ENCODE results near the gene SERPINF2. TPM values are rescaled to one million over a fixed set of nuclear protein-coding genes. Genes with fewer than 3 reads are reported as not detected.

The SERPINF2 gene
- total RNA-seq, 1 experiment from 2014 or later: 0.56 TPM

GRCh38 chr17:1711804-1712203, 30.9 kb upstream of the SERPINF2 start:
- intact Hi-C loops (cut with micrococcal nuclease): loop anchor here (10.0 kb wide), 1 partner anchor 137 kb away; no protein-coding TSS in a partner anchor
- no TSS peak for BruUV-seq (replicated peaks)
- ChIA-PET POLR2A (interaction anchor here (0.5 to 1.0 kb wide), 3 partner anchors 59 to 145 kb away, joined by 3 read pairs; no protein-coding TSS in a partner anchor), CTCF (no interaction called here)
- Mint-ChIP-seq H3K27ac (ENCODE audit: low read depth, unreplicated experiment) (no peak overlapping the region), H3K4me3 (ENCODE audit: unreplicated experiment) (peak overlapping the region; percentile 68), H3K9me3 (ENCODE audit: unreplicated experiment) (no peaks in the 10 kb centered on the region), H3K36me3 (ENCODE audit: insufficient read depth, unreplicated experiment) (peaks cover 27% of the 10 kb centered on the region), H3K4me1 (ENCODE audit: insufficient read depth, unreplicated experiment) (peaks cover 21% of the 10 kb centered on the region), H3K27me3 (ENCODE audit: insufficient read depth, unreplicated experiment) (no peaks in the 10 kb centered on the region)
- no peak for DNase-seq (ENCODE audit: unreplicated experiment)
- TF ChIP-seq CTCF (IDR thresholded peaks at IDR 0.05; ENCODE audit: unreplicated experiment): no peak

DNA sequence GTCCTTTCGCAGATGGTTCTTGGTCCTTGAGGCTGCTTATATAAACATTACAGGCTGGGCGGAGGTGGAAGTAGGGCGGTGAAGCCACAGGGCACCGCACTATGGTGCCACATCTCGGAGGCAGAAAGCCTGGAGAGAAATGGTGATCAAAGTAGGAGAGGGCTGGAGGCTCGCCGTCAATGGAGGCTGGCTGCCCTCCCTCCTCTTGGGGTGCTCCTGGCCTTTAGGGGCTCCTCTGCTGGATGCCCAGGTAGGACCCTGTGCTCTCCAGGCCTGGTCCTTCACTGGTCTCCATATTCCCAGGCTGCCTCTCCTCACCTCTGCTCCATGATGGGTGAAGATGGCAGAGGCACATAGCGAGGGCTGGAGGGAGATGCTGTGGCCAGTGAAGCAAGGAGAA, 30.4 kb upstream of the SERPINF2 start:
- CTCF ChIA-PET: interaction anchor here (1.0 to 2.0 kb wide), 2 partner anchors 43 to 44 kb away, joined by 3 to 8 read pairs; no protein-coding TSS in a partner anchor

GRCh38 chr17:1713160-1713877, 29.4 kb upstream of the SERPINF2 start:
- TF ChIP-seq CTCF (IDR thresholded peaks at IDR 0.05; ENCODE audit: unreplicated experiment): no peak
- no peak for DNase-seq (ENCODE audit: unreplicated experiment)
- ChIA-PET CTCF (interaction anchor here (0.6 to 2.5 kb wide), 19 partner anchors 9 to 212 kb away, joined by 3 to 15 read pairs (median 4); partner anchors contain the start of gene RILP), POLR2A (interaction anchor here (0.7 to 5.6 kb wide), 12 partner anchors 19 to 312 kb away, joined by 3 to 112 read pairs (median 10); partner anchors contain the start of genes PRPF8, RPA1, RTN4RL1 and SMYD4)
- H3K36me3 Mint-ChIP-seq (ENCODE audit: insufficient read depth, unreplicated experiment): peaks cover 27% of the 10 kb centered on the region
- H3K4me1 Mint-ChIP-seq (ENCODE audit: insufficient read depth, unreplicated experiment): peaks cover 23% of the 10 kb centered on the region
- H3K4me3 Mint-ChIP-seq (ENCODE audit: unreplicated experiment): peak overlapping the region; percentile 87
- intact Hi-C loops (cut with micrococcal nuclease): loop anchor here (10.0 kb wide), 1 partner anchor 139 kb away; no protein-coding TSS in a partner anchor
- no peaks in the 10 kb centered on the region for H3K9me3 Mint-ChIP-seq (ENCODE audit: unreplicated experiment)
- no peak overlapping the region for H3K27ac Mint-ChIP-seq (ENCODE audit: low read depth, unreplicated experiment)
- BruUV-seq (replicated peaks): TSS peak; percentile 29
- H3K27me3 Mint-ChIP-seq (ENCODE audit: insufficient read depth, unreplicated experiment): no peaks in the 10 kb centered on the region

More for the DNA sequence above, 30.4 kb upstream of the SERPINF2 start:
- POLR2A ChIA-PET: no interaction called here
- intact Hi-C loops (cut with micrococcal nuclease): loop anchor here (10.0 kb wide), 1 partner anchor 137 kb away; no protein-coding TSS in a partner anchor
- BruUV-seq (replicated peaks): no TSS peak
- Mint-ChIP-seq H3K36me3 (ENCODE audit: insufficient read depth, unreplicated experiment) (peaks cover 27% of the 10 kb centered on the region), H3K4me1 (ENCODE audit: insufficient read depth, unreplicated experiment) (peaks cover 21% of the 10 kb centered on the region), H3K9me3 (ENCODE audit: unreplicated experiment) (no peaks in the 10 kb centered on the region), H3K27ac (ENCODE audit: low read depth, unreplicated experiment) (no peak overlapping the region), H3K27me3 (ENCODE audit: insufficient read depth, unreplicated experiment) (no peaks in the 10 kb centered on the region), H3K4me3 (ENCODE audit: unreplicated experiment) (no peak overlapping the region)
- no peak for DNase-seq (ENCODE audit: unreplicated experiment)
- TF ChIP-seq CTCF (IDR thresholded peaks at IDR 0.05; ENCODE audit: unreplicated experiment): no peak

GRCh38 chr17:1713878-1714426, 28.7 kb upstream of the SERPINF2 start:
- H3K27me3 Mint-ChIP-seq (ENCODE audit: insufficient read depth, unreplicated experiment): no peaks in the 10 kb centered on the region
- H3K4me1 Mint-ChIP-seq (ENCODE audit: insufficient read depth, unreplicated experiment): peaks cover 26% of the 10 kb centered on the region
- peak; percentile 65 for DNase-seq (ENCODE audit: unreplicated experiment)
- intact Hi-C loops (cut with micrococcal nuclease): loop anchor here (1.0 to 10.0 kb wide), 2 partner anchors 30 to 139 kb away; partner anchors contain the start of gene PRPF8
- no peak overlapping the region for H3K27ac Mint-ChIP-seq (ENCODE audit: low read depth, unreplicated experiment)
- H3K9me3 Mint-ChIP-seq (ENCODE audit: unreplicated experiment): no peaks in the 10 kb centered on the region
- peaks cover 27% of the 10 kb centered on the region for H3K36me3 Mint-ChIP-seq (ENCODE audit: insufficient read depth, unreplicated experiment)
- peak overlapping the region; percentile 87 for H3K4me3 Mint-ChIP-seq (ENCODE audit: unreplicated experiment)
- ChIA-PET CTCF (interaction anchor here (0.6 to 2.5 kb wide), 18 partner anchors 8 to 211 kb away, joined by 3 to 15 read pairs (median 4); partner anchors contain the start of gene RILP), POLR2A (interaction anchor here (0.5 to 5.6 kb wide), 16 partner anchors 11 to 312 kb away, joined by 3 to 112 read pairs (median 8); partner anchors contain the start of genes PRPF8, RILP, RPA1 and RTN4RL1)
- peak; percentile 26 for TF ChIP-seq CTCF (IDR thresholded peaks at IDR 0.05; ENCODE audit: unreplicated experiment)
- BruUV-seq (replicated peaks): no TSS peak

Data from MCF 10A (cell line).